A673 (cell line): Measurements from ENCODE around the gene TGM3. TPM values are rescaled to one million over a fixed set of nuclear protein-coding genes. Genes with fewer than 3 reads are reported as not detected.

Experiments used
- BruUV-seq: library from RNA; stranded (reverse); fragments of 400-500 nt; replicated peaks from 2 replicates; lab custom pipeline; 2021; lab: Mats Ljungman, UMichigan
- CTCF ChIA-PET: fragments of 300-600 bp; sonication (Branson Sonifier 250); formaldehyde crosslinking; loops from one replicate; lab custom pipeline; 2022; ENCODE audit warnings: antibody characterized with exemption; lab: Charles Lee
- POLR2A ChIA-PET: fragments of 300-600 bp; sonication (Branson Sonifier 250); formaldehyde crosslinking; loops from one replicate; lab custom pipeline; 2022; ENCODE audit warnings: antibody characterized with exemption; ENCODE audit not compliant: low non-redundant PET; lab: Charles Lee
- DNase-seq: peaks from one replicate; pipeline ENCODE4 v3.0.0-alpha.2; 2015; ENCODE audit warnings: low spot score
- H3K27ac ChIP-seq: fragments of 200-600 bp; sonication (generic); 2 replicates; pipeline ENCODE4 v1.5.1; 2016; ENCODE audit warnings: mixed run types, low read depth, mild to moderate bottlenecking, mixed read lengths, antibody characterized with exemption, low read length; ENCODE audit not compliant: poor library complexity, severe bottlenecking
- H3K27me3 ChIP-seq: fragments of 200-600 bp; sonication (generic); replicated peaks from 2 replicates; pipeline ENCODE4 v1.6.1; 2017; ENCODE audit warnings: mixed run types, low read depth, mild to moderate bottlenecking, mixed read lengths, antibody characterized with exemption, low read length; ENCODE audit not compliant: insufficient read depth, poor library complexity
- H3K36me3 ChIP-seq: fragments of 200-600 bp; sonication (generic); 2 replicates; pipeline ENCODE4 v1.6.1; 2016; ENCODE audit warnings: mixed run types, mild to moderate bottlenecking, mixed read lengths, antibody characterized with exemption, low read length; ENCODE audit not compliant: insufficient read depth, poor library complexity, severe bottlenecking
- H3K4me1 ChIP-seq: fragments of 200-600 bp; sonication (generic); 2 replicates; pipeline ENCODE4 v1.6.1; 2017; ENCODE audit warnings: mixed run types, mild to moderate bottlenecking, mixed read lengths, antibody characterized with exemption, low read length; ENCODE audit not compliant: insufficient read depth, poor library complexity, severe bottlenecking
- H3K4me3 ChIP-seq: fragments of 200-600 bp; sonication (generic); 2 replicates; pipeline ENCODE4 v1.5.1; 2016; ENCODE audit warnings: low read depth, mixed run types, mild to moderate bottlenecking, mixed read lengths, low read length; ENCODE audit not compliant: poor library complexity, severe bottlenecking
- H3K9me3 ChIP-seq: fragments of 200-600 bp; sonication (generic); 2 replicates; pipeline ENCODE4 v1.6.1; 2016; ENCODE audit warnings: mixed run types, low read depth, mild to moderate bottlenecking, mixed read lengths, antibody characterized with exemption, low read length; ENCODE audit not compliant: poor library complexity, severe bottlenecking
- EZH2 ChIP-seq: fragments of 200-600 bp; sonication (generic); IDR thresholded peaks from 2 replicates; pipeline ENCODE4 v1.6.1; 2017; ENCODE audit warnings: borderline replicate concordance, low read depth, mild to moderate bottlenecking, mixed read lengths, antibody characterized with exemption, low read length; ENCODE audit not compliant: poor library complexity, severe bottlenecking
- intact Hi-C: fragments of 100-400 bp; cut with micrococcal nuclease; formaldehyde crosslinking; loops from one replicate; pipeline ENCODE4 v1.10.0; 2022; ENCODE audit not compliant: unreplicated experiment
- total RNA-seq: library from RNA; stranded (reverse); gene quantifications from 2 replicates; pipeline ENCODE4 v1.2.3, GENCODE V29; 2021
- TF ChIP-seq, protein P1 (sequence below): fragments of 300-800, 200-600 bp; sonication (generic); conservative IDR thresholded peaks from 2 replicates; pipeline ENCODE4 v1.5.1; 2017; ENCODE audit warnings: low read depth, mild to moderate bottlenecking, antibody characterized with exemption, low read length, moderate library complexity, mixed read lengths

The TGM3 gene
- total RNA-seq, 1 experiment from 2014 or later, result 0.11 TPM

DNA sequence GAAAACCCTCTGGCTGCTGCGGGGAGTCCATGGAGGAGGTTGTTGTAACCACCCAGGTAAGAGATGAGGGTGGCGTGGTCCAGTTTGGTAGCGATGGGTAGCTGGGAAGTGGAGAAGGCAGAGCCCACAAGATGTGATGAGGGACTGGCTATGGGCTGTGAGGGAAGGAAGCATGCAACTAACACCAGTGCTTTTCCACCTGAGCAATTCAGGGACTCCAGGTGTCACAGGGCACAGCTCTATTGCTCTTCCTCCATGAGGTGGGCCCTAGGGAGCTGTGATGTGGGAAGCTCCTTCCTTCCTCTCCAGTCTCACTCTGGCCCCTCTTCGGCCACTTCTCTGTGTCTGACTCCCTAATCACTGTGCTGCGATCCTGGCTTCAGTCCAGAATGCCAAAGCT, 52.5 kb downstream of the TGM3 start:
- no peak for DNase-seq
- intact Hi-C loops, result no loop called here
- ChIA-PET CTCF (interaction anchor here (0.6 kb wide), 1 partner anchor 734 kb away, joined by 3 read pairs; no protein-coding TSS in a partner anchor), POLR2A (no interaction called here)
- Histone ChIP-seq H3K4me3 (no peak overlapping the region), H3K9me3 (no peaks in the 10 kb centered on the region), H3K27me3 (no peaks in the 10 kb centered on the region), H3K4me1 (no peaks in the 10 kb centered on the region), H3K27ac (no peak overlapping the region), H3K36me3 (no peaks in the 10 kb centered on the region)
- TF ChIP-seq EZH2, result no peak
- TF ChIP-seq, protein P1, sequence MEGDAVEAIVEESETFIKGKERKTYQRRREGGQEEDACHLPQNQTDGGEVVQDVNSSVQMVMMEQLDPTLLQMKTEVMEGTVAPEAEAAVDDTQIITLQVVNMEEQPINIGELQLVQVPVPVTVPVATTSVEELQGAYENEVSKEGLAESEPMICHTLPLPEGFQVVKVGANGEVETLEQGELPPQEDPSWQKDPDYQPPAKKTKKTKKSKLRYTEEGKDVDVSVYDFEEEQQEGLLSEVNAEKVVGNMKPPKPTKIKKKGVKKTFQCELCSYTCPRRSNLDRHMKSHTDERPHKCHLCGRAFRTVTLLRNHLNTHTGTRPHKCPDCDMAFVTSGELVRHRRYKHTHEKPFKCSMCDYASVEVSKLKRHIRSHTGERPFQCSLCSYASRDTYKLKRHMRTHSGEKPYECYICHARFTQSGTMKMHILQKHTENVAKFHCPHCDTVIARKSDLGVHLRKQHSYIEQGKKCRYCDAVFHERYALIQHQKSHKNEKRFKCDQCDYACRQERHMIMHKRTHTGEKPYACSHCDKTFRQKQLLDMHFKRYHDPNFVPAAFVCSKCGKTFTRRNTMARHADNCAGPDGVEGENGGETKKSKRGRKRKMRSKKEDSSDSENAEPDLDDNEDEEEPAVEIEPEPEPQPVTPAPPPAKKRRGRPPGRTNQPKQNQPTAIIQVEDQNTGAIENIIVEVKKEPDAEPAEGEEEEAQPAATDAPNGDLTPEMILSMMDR, result no peak
- BruUV-seq, result no TSS peak

DNA sequence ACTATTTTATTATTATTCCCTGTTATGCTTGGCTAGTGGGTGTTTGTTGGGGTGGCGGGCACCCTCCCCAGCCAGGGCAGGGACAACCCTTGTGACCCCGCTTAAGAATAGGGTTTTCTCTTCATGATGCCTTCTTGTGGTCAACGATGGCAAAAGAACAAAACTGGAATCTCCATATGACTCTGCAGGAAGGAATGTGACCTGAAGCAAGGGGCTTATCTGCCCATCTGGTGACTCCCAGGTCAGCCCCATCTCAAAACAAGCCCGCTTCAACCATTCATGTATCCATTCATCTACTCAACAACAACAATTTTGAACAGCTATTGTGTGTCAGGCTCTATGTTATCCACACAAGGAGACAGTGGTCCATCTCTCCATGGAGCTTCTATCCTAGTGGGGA, 54.0 kb downstream of the TGM3 start:
- no peaks in the 10 kb centered on the region for H3K36me3 ChIP-seq
- DNase-seq, result no peak
- no peak overlapping the region for H3K27ac ChIP-seq
- no peak overlapping the region for H3K4me3 ChIP-seq
- ChIA-PET POLR2A (no interaction called here), CTCF (no interaction called here)
- H3K9me3 ChIP-seq, result no peaks in the 10 kb centered on the region
- no peak for TF ChIP-seq EZH2
- TF ChIP-seq, protein P1, result no peak
- intact Hi-C loops, result no loop called here
- BruUV-seq, result no TSS peak
- no peaks in the 10 kb centered on the region for H3K4me1 ChIP-seq
- H3K27me3 ChIP-seq, result peaks cover 7% of the 10 kb centered on the region

DNA sequence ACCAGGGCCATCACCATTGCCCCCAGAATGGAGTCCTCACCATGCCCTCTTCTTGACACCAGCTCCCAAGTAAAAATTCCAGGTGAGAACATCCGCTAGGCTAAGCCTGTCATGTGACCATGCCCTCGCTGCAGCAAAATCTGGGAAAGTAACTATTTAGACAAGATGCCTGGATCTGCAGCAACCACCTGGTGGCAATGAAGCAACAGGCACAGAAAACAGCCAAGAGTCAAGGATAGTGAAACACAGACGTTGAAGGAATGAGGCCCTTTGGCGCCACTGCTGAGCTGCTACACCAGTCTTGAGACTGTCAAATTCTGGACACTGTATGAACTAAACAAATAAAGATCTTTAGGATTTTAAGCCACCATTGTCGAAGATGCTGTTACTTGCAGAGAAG, 54.8 kb downstream of the TGM3 start:
- H3K27me3 ChIP-seq, result peaks cover 10% of the 10 kb centered on the region
- no peak overlapping the region for H3K27ac ChIP-seq
- intact Hi-C loops, result no loop called here
- ChIA-PET POLR2A (no interaction called here), CTCF (no interaction called here)
- no TSS peak for BruUV-seq
- H3K4me3 ChIP-seq, result no peak overlapping the region
- no peaks in the 10 kb centered on the region for H3K9me3 ChIP-seq
- H3K36me3 ChIP-seq, result no peaks in the 10 kb centered on the region
- TF ChIP-seq EZH2, result no peak
- TF ChIP-seq, protein P1, result no peak
- H3K4me1 ChIP-seq, result no peaks in the 10 kb centered on the region
- no peak for DNase-seq
